GM13976 (cell line): ENCODE measurements around the gene GOSR2.

Experiments used
- DNase-seq: peaks from one replicate; pipeline ENCODE4 v3.0.0; 2012; ENCODE audit warnings: low spot score
- CTCF ChIP-seq: IDR thresholded peaks from 2 replicates; pipeline ENCODE4 v1.5.1; 2012; ENCODE audit warnings: borderline replicate concordance, mild to moderate bottlenecking; ENCODE audit not compliant: insufficient read depth; ENCODE audit errors: extremely low read depth, missing control alignments, control extremely low read depth
- in situ Hi-C: fragments of 300-500 bp; cut with MboI; formaldehyde crosslinking; loops from one replicate; pipeline ENCODE4 v1.12.0; 2022; ENCODE audit warnings: low sequenced_read_pairs, mixed read lengths, inconsistent platforms; ENCODE audit not compliant: unreplicated experiment

Gene GOSR2

DNA sequence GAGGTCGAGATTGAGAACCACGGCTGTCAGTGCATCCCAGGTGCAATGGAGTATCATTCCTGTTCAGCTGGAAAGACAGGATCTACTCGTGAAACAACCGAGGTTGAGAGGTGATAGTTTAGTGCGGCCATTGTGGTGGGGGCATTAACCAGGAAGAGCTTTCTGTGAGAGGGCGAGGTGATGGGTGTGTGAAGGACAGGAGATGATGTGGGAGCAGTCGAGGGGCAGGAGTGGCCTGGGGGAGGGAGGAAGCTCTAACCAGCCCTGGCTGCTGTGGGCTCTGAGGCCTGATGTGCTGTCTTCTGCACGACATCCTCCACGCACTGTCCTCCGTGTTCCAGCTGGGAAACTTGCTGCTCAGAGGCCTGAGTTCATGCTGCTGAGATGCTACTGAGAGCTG is 22.0 kb downstream of the GOSR2 start:
- DNase-seq = no peak
- in situ Hi-C loops = no loop called here

GRCh38 chr17:46947216-46947615 is 24.3 kb downstream of the GOSR2 start:
- no peak for DNase-seq
- no peak for TF ChIP-seq CTCF
- in situ Hi-C loops = no loop called here

More for the DNA sequence above, 22.0 kb downstream of the GOSR2 start:
- TF ChIP-seq CTCF = no peak

- DNase-seq = no peak
- no peak for TF ChIP-seq CTCF
- in situ Hi-C loops = no loop called here
These were observed 25.6 kb downstream of the GOSR2 start for GRCh38 chr17:46948544-46948943.

DNA sequence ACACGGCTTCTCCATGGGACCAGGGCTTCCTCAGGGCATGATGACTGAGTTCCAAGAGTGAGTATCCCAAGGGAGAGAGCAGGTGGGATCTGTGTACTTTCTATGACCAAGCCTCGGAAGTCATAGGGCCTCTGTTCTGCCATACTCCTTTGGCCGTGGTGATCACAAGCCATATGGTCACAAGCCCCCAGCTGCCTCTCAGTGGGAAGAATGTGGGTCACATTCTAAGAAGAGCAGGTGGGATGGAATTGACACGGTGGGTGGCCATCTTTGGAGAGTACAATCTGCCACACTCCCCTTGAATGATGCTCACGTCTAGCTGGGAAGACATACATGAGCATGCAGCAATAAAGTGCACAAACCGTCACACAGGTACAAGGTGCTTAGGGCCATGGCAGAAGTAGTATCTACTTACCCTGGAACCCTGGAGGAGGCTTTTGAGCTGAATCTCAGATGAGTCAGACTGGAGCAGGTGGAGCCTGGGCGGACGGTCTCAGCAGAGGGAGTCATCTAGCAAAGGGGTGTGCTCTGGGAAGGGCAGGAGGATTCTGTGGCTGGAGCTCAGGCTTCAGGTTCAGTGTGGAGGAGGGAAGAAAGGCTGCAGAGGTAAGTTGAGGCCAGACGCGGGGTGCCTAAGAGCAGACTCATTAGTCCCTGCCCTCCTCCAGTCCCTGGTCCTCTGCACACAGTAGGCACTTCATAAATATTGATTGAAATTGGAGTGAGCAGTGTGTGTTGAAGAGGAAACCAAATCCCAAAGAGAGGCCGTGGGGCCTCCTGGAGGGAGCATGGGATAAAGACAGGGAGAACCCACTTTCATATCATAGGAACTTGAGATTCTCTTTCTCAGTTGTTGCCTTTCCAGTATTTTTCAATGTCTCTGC is 26.6 kb downstream of the GOSR2 start:
- no peak for TF ChIP-seq CTCF
- no peak for DNase-seq
- in situ Hi-C loops = no loop called here

- DNase-seq = no peak
- in situ Hi-C loops = no loop called here
- no peak for TF ChIP-seq CTCF
These were observed 27.5 kb downstream of the GOSR2 start for GRCh38 chr17:46950342-46950996.

GRCh38 chr17:46950997-46951621 is 28.1 kb downstream of the GOSR2 start:
- TF ChIP-seq CTCF = no peak
- in situ Hi-C loops = no loop called here
- no peak for DNase-seq
